COLO668 (cell line): Measurements from ENCODE around the gene TNIP1.

ENCODE experiments used
- DNase-seq: peaks from one replicate; lab custom pipeline; 2025; ENCODE audit not compliant: unreplicated experiment; lab: John Stamatoyannopoulos, UW

TNIP1 gene, protein sequence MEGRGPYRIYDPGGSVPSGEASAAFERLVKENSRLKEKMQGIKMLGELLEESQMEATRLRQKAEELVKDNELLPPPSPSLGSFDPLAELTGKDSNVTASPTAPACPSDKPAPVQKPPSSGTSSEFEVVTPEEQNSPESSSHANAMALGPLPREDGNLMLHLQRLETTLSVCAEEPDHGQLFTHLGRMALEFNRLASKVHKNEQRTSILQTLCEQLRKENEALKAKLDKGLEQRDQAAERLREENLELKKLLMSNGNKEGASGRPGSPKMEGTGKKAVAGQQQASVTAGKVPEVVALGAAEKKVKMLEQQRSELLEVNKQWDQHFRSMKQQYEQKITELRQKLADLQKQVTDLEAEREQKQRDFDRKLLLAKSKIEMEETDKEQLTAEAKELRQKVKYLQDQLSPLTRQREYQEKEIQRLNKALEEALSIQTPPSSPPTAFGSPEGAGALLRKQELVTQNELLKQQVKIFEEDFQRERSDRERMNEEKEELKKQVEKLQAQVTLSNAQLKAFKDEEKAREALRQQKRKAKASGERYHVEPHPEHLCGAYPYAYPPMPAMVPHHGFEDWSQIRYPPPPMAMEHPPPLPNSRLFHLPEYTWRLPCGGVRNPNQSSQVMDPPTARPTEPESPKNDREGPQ

DNA sequence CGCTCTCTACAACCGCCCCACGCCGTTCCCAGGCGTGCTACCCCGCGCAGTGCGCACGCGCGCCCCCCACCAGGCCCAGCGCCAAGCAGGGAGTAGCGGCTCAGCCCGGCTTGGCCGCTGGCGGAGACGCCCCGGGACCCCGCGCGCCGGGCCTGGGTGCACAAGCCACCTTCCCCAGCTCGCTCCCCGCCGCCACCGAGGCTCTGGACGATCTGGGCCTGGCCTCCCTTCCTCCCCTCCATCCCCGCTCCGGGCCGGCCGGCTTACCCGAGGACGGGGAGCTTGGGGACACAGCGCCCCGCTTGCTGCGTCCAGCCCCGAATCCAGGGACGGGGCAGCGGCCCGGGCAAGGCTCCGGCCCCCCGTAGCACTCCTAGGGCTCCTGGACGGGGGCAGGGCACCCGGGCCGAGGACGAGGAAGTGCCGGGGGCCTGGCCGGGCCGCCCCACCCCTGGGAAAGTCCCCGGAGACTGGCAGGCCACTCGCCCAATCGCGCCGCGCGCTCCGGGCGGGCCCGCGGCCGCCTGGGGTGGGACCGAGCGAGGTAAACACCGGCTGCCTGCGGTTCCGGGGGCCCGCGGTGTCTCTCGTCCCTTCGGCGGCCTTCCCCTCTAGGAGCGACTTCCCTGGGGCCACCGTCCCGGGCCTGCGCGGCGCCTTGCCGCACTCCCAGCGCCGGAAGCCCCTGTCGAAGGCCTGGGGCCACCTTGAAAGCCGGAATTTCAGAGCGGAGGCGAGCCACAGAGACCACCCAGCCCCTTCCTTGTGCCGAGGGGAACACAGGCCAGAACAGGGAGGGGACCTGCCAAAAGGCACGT is at the start of gene TNIP1:
Gene TNIP1, minus strand, starts transcription at position 422 of the 818 bp plus-strand sequence. CDS start 15,939 bp downstream, outside the sequence.
- peak; percentile 88 for DNase-seq

DNA sequence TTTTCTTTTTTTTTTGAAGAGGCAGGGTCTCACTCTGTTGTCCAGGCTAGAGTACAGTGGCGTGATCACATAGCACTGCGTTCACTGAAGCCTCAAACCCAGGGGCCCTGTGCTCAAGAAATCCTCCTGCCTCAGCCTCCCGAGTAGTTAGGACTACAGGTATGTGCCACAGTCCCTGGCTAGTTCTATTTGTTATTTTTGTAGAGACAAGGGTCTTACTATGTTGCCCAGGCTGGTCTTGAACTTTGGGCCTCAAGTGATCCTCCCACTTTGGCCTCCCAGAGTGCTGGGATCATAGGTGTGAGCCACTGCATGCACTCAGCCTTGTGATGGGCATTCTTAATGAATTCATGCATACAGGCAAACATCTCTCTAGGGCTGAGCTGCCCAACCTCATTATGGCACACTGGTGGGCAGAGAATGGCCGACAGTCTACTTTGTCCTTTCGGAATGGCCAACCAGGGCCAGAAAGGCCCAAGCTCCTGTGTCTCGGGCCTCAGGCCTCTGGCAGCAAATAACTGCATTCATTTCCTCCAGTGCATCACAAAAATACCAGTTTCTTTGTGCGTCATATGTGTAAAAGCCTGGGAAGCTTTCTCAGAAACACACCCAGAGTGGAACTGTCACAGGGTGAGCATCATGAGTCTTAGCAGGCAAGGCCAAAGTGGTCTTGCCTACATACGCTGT is 49.5 kb upstream of the TNIP1 start:
- no peak for DNase-seq

DNA sequence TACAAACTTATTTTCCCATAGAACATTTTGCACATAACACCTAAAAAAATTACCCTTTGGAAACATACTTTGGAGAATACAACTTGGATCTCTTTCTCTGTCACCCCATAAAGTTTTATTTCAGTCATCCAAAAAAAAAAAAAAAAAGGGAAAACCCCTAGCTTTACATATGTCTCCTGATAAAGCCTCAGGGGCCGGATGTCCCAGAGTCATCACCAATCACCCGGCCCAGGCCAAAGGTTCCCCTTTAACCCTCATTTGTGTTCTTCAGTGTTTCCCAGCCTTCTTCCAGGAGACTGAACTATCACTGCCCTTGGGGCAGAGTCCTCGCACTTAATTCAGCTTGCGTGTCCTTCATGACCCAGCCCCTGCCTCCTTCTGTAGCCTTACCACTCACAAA is 48.0 kb upstream of the TNIP1 start:
- no peak for DNase-seq

DNA sequence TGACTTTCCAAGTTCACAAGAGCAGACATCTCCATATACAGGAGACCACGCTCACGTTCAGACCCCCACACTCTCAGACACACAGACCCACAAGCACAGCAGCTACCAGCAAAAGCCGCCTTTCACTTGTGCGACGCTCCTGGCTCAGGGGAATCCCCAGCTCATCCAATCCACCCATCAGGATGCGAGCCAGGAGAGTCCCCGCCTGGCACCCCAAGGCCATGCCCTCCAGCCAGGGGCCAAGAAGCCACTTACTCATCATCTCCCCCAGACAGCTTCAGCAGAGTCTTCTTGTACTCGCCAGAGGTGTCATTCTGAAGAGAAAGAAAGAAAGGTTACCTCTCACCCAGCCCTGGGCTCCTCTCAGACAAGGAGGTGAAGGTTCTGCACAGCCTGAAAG is 47.1 kb upstream of the TNIP1 start:
- no peak for DNase-seq

DNA sequence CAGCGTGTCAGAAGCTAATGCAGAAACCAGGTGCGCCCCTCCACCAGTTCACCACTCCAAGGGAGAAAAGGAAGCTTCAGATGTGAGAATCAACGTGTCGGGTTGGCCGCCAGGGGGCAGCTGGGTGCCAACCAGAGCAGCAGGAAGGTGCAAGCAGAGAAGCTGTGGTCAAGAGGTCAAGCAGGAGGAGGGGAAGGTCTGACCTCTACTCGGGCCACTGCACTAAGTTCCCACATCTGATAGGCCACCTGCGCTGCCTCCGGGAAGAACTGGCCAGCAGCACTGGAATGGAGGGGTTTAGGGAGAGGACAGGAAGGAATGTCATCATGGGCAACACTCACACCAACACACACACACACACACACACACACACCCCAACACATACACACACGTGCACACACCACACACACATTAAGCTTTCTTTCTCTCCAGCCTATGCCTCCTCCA is 45.4 kb upstream of the TNIP1 start:
- DNase-seq: peak; percentile 27

DNA sequence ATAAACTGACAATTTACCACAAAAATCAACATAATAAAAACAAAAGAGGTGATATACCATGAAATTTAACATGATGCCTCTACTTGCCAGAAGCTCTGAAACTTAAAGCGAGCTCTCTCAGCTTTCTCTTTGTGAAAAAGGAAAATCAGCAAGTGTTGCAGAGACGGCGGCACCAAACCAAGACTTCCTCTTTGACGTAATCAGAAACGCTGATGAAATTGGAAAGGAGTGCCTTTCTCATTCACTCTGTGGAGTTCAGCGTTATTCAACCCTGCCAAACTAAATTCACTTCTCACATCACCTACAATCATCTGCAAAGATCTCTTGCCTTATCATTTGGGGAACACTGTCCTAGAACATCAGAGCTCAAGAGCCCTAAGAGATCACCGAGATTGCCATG is 44.6 kb upstream of the TNIP1 start:
- DNase-seq: no peak

DNA sequence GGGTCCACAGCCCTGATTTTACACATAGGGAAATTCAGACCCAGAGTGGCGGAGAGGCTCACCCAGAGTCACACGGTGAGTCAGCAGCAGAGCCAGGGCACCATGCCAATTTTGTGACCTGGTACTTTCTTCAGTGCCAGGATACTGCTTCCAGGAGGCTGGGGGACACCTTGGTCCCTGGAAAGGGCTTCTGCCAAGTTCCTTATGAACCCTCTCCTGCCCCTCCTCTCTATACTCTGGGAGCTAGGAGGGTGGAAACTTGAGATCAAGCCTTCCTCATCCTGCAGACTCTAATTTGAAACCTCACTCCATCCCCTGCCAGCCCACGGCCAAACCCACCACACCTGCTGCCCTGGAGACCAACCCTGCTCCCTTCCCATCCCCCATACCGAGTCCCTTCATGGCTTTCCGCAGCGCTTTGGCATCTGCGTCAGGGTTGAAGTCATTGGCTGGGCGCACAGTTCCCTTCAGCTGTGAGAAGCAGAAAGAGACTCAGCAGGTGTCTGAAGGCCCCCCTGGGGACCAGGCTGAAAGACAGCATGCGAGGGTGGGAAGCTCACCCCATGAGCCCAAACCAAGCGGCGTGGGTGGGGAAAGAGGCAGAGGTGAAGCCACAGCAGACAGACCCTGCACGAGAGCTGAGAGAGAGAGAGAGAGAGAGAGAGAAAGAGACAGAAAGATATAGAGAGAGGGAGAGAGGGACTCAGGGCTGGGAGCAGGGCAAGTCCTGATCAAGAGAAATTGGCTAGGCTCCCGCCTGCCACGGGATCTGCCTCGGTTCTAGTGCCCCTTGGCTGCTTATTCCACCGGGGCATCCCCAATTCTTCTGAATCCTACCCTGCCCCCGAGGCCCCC is 43.3 kb upstream of the TNIP1 start:
- no peak for DNase-seq

DNA sequence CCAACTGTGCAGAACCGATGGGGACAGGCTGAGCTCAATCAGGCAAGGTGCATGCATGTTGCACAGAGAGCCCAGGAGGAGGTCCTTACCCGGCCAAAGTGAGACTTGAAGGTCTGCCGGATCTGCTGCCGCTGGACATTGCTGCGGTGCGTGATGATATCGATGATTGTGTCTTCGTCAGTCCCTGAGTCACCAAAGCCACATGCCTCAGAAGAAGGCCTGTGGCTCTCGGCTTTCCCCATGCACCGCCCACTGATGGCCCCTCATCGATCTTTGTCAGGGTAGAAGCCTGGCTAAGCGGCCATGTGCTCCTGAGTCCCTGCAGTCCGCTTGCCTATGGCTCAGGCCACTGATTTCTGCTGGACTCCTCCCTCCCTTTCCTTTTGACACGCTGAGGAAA is 42.0 kb upstream of the TNIP1 start:
- no peak for DNase-seq

DNA sequence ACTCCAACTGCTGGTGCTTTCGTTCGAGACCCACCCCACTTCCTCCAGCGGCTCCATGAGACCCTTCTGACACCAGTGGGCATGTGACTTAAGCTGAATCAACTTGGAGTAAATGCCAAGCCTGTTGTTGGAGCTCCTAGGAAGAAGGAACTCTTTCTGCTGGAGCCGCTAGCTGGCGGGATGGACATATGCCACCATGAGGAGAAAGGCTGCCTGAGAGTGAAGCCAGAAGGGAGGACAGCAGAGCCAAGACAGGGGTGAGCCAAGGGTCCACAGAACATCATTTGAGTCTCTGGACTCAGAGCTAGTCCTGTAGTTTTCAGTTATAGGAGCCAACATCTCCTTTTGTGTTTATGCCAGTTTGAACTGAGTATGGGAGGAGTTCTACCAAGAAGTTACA is 40.8 kb upstream of the TNIP1 start:
- DNase-seq: no peak

DNA sequence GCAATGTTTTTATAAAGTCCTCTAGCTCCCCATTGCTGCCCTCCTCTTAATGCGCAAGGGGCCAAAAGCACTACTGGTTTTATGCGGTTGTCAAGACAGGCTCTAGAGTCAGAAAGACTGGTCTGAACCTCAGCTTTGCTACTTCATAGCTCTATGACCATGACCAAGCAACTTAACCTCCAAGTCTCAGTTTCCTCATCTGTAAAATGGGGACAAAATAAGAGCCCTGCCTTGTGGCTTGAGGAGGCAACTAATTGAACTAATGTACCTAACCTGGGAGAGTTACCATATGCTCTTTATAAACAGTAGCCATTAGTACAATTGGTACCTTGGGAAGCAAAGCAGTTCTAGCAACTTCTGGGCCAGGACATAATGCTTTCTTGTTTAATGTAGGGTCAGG is 40.3 kb upstream of the TNIP1 start:
- DNase-seq: no peak

DNA sequence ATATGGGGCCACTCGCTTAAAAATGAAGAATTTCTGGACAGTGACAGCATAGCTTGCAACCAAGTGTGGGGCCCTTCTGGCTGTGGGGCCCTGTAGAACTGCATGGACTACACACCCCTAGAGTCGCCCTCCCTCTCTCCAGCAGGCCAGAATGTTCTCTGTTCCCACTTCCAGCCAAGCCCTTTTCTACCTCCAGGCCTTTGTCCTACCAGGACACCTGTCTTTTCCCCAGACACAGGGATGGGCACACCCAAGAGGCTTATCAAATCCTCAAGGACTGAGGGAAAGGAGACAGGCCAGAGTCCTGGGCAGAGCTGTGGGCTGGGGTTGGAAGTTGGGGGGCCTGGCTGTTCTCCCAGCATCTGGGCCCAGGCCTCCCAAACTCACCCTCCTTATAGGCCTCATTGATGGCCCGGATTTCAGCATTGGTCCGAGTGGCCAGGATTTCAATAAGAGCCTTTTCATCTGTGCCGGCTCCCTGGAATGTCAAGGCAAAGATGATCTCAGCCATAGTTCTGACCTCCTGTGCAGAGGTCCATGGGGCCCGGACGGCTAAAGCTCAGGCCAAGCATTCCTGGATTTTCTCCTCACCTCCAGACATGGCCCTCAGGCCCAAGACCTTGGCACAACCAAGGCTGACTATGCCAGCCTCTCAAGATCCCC is 38.2 kb upstream of the TNIP1 start:
- DNase-seq: no peak

DNA sequence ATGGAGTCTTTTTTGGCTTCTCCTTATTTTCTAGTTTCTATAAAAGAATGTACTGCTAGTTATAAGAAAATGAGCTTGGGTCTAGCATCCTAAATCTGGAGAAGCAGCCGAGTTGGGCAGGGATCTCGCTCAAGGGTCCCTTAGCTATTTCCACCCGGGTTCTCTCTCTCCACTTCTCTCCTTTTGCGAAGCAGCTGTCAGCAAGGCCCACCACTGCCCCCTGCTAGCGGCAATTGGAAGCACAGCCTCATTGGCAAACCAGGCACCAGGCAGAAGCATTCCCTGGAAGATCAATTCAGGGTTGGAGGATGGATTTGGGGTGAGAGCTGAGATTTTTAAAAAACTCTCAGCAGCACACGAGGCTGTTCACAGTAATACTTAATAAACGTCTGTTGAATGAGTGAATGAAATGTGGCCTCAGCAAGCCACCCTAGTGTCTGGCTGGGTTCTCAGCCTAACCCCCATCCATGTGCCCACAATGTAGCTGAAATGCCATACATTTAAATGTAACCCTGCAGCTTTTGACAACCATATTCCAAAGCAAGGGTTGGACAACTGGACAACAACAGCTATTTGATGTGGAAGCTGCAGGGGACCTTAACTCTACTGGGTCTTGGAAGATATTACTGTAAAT is 34.6 kb upstream of the TNIP1 start:
- DNase-seq: peak; percentile 38

DNA sequence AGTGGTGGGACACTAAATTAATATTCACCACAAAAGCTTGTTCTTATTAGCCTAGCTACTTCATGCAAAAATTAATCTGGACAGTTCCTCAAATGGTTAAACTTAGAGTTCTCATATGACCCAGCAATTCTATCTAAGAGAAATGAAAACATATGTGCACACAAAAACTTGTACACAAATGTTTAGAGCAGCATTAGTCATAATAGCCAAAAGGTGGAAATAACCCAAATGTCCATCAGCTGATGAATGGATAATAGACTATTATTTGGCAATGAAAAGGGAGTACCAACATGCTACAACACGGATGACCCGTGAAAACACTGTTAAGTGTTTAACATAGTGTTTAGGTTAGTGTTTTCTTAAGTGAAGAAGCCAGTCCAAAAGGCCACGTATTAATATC is 32.8 kb upstream of the TNIP1 start:
- DNase-seq: no peak

DNA sequence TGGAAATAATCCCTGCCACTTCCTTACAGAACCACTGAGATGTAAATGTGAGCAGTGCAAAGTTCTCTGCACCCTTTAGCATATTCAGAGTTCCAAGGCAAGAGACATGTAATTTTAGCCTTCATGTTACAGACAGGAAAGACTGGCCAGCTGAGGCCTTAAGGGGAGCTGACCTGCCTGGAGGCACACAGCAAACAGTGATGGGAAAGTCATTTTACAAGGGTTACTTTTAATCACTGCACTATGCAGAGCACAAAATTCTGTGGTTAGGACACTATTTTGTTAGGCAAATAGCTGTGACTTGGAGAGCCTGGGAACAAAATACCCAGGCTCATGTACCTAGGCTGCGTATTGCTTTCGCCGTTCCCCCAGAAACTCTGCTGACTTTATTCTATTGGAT is 30.2 kb upstream of the TNIP1 start:
- no peak for DNase-seq

DNA sequence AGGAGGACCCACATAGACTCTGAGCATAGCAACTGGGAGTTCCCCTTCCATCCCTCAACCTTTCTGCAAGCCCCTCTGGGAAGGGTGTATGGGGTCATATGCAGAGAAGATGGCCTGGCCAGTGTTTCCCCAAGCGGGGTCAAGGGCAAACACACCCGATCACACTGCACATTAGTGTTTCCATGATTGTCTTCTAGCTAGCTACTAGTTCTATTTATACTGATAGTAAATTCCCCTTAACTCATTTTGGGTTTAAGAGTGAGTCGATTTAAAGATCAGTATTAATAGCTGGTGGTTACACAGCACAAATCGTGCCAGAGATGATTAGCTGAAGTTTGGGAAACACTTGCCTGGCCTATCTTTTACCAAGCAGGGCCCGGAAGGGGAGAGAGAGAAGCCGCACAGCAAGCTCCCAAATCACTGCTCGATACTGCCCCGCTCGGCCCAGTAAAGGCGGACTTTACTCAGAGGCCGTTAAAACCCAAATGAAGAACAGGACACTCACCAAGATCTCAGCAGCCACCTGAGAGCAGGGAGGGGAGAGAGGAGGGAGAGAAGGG is 29.4 kb upstream of the TNIP1 start:
- no peak for DNase-seq

DNA sequence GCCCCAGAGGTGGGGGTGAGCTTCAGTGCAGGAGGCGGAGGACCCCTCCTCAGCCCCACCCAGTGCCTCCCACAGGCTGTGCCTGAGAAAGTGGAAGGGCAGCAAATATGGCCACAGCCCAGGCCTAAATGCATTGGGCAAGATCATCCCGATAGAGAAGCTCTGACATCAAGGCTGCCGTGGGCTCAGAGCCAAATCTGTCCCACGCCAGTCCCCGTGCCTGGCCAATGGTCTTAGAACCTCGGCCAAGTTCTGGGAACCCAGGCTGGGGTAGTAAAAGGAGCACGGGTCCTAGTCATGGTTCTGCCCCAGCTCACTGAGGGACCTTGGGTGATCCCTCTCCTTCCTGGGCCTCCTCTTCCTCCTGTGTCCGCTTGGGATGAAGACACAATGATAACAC is 27.7 kb upstream of the TNIP1 start:
- no peak for DNase-seq

DNA sequence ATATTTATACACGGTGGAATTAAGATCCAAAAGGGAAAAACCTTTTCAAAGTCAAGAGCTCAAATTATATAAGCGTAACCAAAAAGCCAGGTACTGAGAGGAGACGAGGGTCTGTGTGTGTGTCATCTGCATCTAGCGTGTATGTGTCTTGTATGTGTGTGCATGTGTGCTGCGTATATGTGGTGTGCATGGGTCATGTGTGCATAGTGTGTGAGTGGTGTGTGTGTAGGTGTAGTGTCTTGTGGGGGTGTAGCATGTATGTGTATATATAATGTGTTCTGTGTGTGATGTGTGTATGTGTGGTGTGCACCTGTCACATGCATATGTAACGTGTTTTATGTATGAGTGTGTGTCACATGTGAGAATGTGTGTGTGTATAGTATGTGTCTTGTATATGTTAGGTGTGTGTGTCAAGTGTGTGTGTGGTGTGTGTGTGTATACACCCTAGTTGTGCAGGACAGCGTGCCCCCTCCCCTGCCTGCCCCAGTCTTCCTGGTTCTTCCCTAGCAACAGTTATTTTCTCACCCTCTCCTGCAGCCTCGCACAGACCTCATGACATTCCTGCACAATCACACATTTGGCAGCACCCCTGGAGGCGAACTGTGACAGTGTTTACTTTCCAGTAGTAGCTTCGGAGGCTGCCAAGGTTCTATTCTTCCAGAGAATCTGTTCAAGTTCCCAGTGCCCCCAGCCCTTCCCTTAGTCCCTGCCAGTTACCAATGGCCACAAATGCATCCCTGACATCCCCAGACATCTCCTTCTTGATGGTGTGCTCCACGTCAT is 27.1 kb upstream of the TNIP1 start:
- DNase-seq: no peak

DNA sequence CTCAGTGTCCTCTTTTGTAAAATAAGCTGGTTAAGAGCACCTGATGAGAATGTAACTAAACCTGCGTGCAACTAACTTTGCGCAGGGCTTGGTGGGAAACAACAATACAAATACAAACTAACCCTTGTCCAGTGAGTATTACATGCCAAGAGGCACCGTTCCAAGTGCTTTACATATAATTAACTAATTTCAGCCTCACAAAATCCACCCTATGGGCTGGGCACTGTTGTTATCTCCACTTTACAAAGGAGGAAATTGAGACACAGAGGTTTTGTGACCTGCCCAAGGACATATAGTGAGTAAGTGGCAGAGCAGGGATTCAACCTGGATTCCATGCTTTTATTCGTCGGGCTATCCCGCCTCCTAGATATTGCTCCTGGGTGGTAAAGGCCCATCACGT is 26.2 kb upstream of the TNIP1 start:
- no peak for DNase-seq
